ENCODE results near the gene RBKS. TPM values are rescaled to one million over a fixed set of nuclear protein-coding genes. Genes with fewer than 3 reads are reported as not detected.

Gene RBKS
- total RNA-seq, 2 donors from 2014 or later = 1.0 to 7.6 TPM

- H3K9me3 ChIP-seq = no peaks in the 10 kb centered on the region
- 67 to 70% methylated on average over 8 of the region's 8 CpGs for WGBS, 2 donors
- TF ChIP-seq CTCF (IDR thresholded peaks at IDR 0.05) (no peak), POLR2A (IDR thresholded peaks at IDR 0.05) (no peak)
- intact Hi-C loops (cut with DNase I) = no loop called here
- peak overlapping the region; percentile 11 to 94 (median 56) for H3K27ac ChIP-seq
- no peak overlapping the region for H3K4me3 ChIP-seq
- no peaks in the 10 kb centered on the region for H3K27me3 ChIP-seq
- ATAC-seq (no peak), DNase-seq (peak in 3 of 4 donors; percentile 45 to 65 (median 46))
- no peaks in the 10 kb centered on the region for H3K36me3 ChIP-seq (replicated peaks in 1 of 2; ENCODE audit: insufficient read depth in 1 of 2, low read depth in 2 of 2)
- H3K4me1 ChIP-seq = peaks cover 57% of the 10 kb centered on the region
These were observed 133.4 kb downstream of the RBKS start for GRCh38 chr2:27756544-27757498.

- Histone ChIP-seq H3K27me3 (no peaks in the 10 kb centered on the region), H3K36me3 (replicated peaks in 1 of 2; ENCODE audit: insufficient read depth in 1 of 2, low read depth in 2 of 2) (no peaks in the 10 kb centered on the region), H3K9me3 (no peaks in the 10 kb centered on the region), H3K4me1 (peaks cover 53% of the 10 kb centered on the region), H3K4me3 (no peak overlapping the region), H3K27ac (peak overlapping the region; percentile 11 to 94 (median 40))
- DNase-seq (no peak), ATAC-seq (no peak)
- intact Hi-C loops (cut with DNase I) = no loop called here
- 83 to 90% methylated on average over 2 to 3 of the region's 3 CpGs for WGBS, 2 donors
- TF ChIP-seq CTCF (IDR thresholded peaks at IDR 0.05) (no peak), POLR2A (IDR thresholded peaks at IDR 0.05) (no peak)
These were observed 134.1 kb downstream of the RBKS start for GRCh38 chr2:27756091-27756490.

- intact Hi-C loops (cut with DNase I) = no loop called here
- no peaks in the 10 kb centered on the region for H3K36me3 ChIP-seq (replicated peaks in 1 of 2; ENCODE audit: insufficient read depth in 1 of 2, low read depth in 2 of 2)
- peak overlapping the region; percentile 42 to 94 (median 50) for H3K27ac ChIP-seq
- no peaks in the 10 kb centered on the region for H3K9me3 ChIP-seq
- H3K4me1 ChIP-seq = peaks cover 53% of the 10 kb centered on the region
- DNase-seq (no peak), ATAC-seq (no peak)
- no peak overlapping the region for H3K4me3 ChIP-seq
- TF ChIP-seq POLR2A (IDR thresholded peaks at IDR 0.05) = no peak
- no peak for TF ChIP-seq CTCF (IDR thresholded peaks at IDR 0.05)
- WGBS, 2 donors = 73 to 78% methylated on average over 5 of the region's 5 CpGs
- no peaks in the 10 kb centered on the region for H3K27me3 ChIP-seq
These were observed 135.4 kb downstream of the RBKS start for GRCh38 chr2:27754831-27755230.

GRCh38 chr2:27754138-27754588 lies 136.0 kb downstream of the RBKS start:
- Histone ChIP-seq H3K36me3 (replicated peaks in 1 of 2; ENCODE audit: insufficient read depth in 1 of 2, low read depth in 2 of 2) (no peaks in the 10 kb centered on the region), H3K4me3 (no peak overlapping the region), H3K27ac (peak overlapping the region; percentile 47 to 99 (median 94)), H3K27me3 (no peaks in the 10 kb centered on the region), H3K9me3 (no peaks in the 10 kb centered on the region), H3K4me1 (peaks cover 53% of the 10 kb centered on the region)
- DNase-seq (peak; percentile 84 to 90 (median 87)), ATAC-seq (peak; percentile 74)
- 21 to 24% methylated on average over 4 of the region's 4 CpGs for whole genome bisulfite sequencing, 2 donors
- intact Hi-C loops (cut with DNase I) = no loop called here
- TF ChIP-seq POLR2A (IDR thresholded peaks at IDR 0.05) (no peak), CTCF (IDR thresholded peaks at IDR 0.05) (peak; percentile 61 to 90 (median 85))
